MM.1S (cell line): Measurements from ENCODE around the gene CFAP46.

Source experiments
- DNase-seq: peaks from one replicate; pipeline ENCODE4 v3.0.0-alpha.2; 2015
- H2AFZ ChIP-seq: fragments of 300-600 bp; sonication (generic); 2 replicates; pipeline ENCODE4 v1.6.0; 2016; ENCODE audit warnings: antibody characterized with exemption, low read length
- H3F3A ChIP-seq: fragments of 300-600 bp; sonication (generic); 2 replicates; pipeline ENCODE4 v1.6.1; 2016; ENCODE audit warnings: mild to moderate bottlenecking, antibody characterized with exemption, low read length, moderate library complexity, mixed read lengths; ENCODE audit not compliant: insufficient read depth
- H3K27ac ChIP-seq: fragments of 300-600 bp; sonication (generic); 2 replicates; pipeline ENCODE4 v1.5.1; 2016; ENCODE audit warnings: mild to moderate bottlenecking, low read length
- H3K27me3 ChIP-seq: fragments of 300-600 bp; sonication (generic); replicated peaks from 2 replicates; pipeline ENCODE4 v1.6.0; 2016; ENCODE audit warnings: low read length; ENCODE audit not compliant: insufficient read depth
- H3K36me3 ChIP-seq: fragments of 300-600 bp; sonication (generic); replicated peaks from 2 replicates; pipeline ENCODE4 v1.6.1; 2016; ENCODE audit warnings: mild to moderate bottlenecking, low read length, mixed read lengths; ENCODE audit not compliant: insufficient read depth
- H3K4me1 ChIP-seq: fragments of 300-600 bp; sonication (generic); 2 replicates; pipeline ENCODE4 v1.6.1; 2016; ENCODE audit warnings: low read length, mixed read lengths
- H3K4me2 ChIP-seq: fragments of 300-600 bp; sonication (generic); 2 replicates; pipeline ENCODE4 v1.6.0; 2016; ENCODE audit warnings: low read depth, low read length
- H3K4me3 ChIP-seq: fragments of 300-600 bp; sonication (generic); 2 replicates; pipeline ENCODE4 v1.5.1; 2016; ENCODE audit warnings: low read length, mixed read lengths
- H3K79me2 ChIP-seq: fragments of 300-600 bp; sonication (generic); 2 replicates; pipeline ENCODE4 v1.6.1; 2016; ENCODE audit warnings: mixed run types, low read length, mixed read lengths
- H3K9ac ChIP-seq: fragments of 300-600 bp; sonication (generic); 2 replicates; pipeline ENCODE4 v1.6.1; 2016; ENCODE audit warnings: low read length, mixed read lengths
- H3K9me2 ChIP-seq: fragments of 300-600 bp; sonication (generic); replicated peaks from 2 replicates; pipeline ENCODE4 v1.6.1; 2016; ENCODE audit warnings: mild to moderate bottlenecking, low read length, mixed read lengths; ENCODE audit not compliant: insufficient read depth
- H3K9me3 ChIP-seq: fragments of 300-600 bp; sonication (generic); replicated peaks from 2 replicates; pipeline ENCODE4 v1.6.1; 2016; ENCODE audit warnings: mild to moderate bottlenecking, low read length, mixed read lengths; ENCODE audit not compliant: insufficient read depth
- H4K20me1 ChIP-seq: fragments of 300-600 bp; sonication (generic); 2 replicates; pipeline ENCODE4 v1.6.1; 2016; ENCODE audit warnings: mild to moderate bottlenecking, low read length, moderate library complexity, mixed read lengths; ENCODE audit not compliant: insufficient read depth
- EZH2 ChIP-seq: fragments of 300-600 bp; sonication (generic); optimal IDR thresholded peaks from 2 replicates; pipeline ENCODE3; 2017; ENCODE audit warnings: low read depth, mild to moderate bottlenecking, antibody characterized with exemption, low read length, mixed read lengths
- EZH2phosphoT487 ChIP-seq: fragments of 300-600 bp; sonication (generic); IDR thresholded peaks from 2 replicates; pipeline ENCODE4 v1.6.1; 2018; ENCODE audit warnings: antibody characterized with exemption, low read length
- TF ChIP-seq, protein P1 (sequence below): fragments of 300-600 bp; sonication (generic); IDR thresholded peaks from 2 replicates; pipeline ENCODE4 v1.5.1; 2016; ENCODE audit warnings: antibody characterized with exemption, low read length, mixed read lengths

The CFAP46 gene

GRCh38 chr10:132873395-132873794 lies 69.0 kb downstream of the CFAP46 start:
- Histone ChIP-seq H4K20me1 (no peaks in the 10 kb centered on the region), H3F3A (no peaks in the 10 kb centered on the region), H3K79me2 (no peaks in the 10 kb centered on the region), H3K9me3 (no peaks in the 10 kb centered on the region), H3K9ac (no peak overlapping the region), H3K27me3 (peaks cover 80% of the 10 kb centered on the region), H3K4me1 (no peaks in the 10 kb centered on the region), H3K36me3 (no peaks in the 10 kb centered on the region), H3K9me2 (no peaks in the 10 kb centered on the region), H2AFZ (no peak overlapping the region), H3K27ac (no peak overlapping the region), H3K4me2 (no peak overlapping the region), H3K4me3 (no peak overlapping the region)
- DNase-seq = no peak
- TF ChIP-seq EZH2phosphoT487 = no peak
- TF ChIP-seq, protein P1, sequence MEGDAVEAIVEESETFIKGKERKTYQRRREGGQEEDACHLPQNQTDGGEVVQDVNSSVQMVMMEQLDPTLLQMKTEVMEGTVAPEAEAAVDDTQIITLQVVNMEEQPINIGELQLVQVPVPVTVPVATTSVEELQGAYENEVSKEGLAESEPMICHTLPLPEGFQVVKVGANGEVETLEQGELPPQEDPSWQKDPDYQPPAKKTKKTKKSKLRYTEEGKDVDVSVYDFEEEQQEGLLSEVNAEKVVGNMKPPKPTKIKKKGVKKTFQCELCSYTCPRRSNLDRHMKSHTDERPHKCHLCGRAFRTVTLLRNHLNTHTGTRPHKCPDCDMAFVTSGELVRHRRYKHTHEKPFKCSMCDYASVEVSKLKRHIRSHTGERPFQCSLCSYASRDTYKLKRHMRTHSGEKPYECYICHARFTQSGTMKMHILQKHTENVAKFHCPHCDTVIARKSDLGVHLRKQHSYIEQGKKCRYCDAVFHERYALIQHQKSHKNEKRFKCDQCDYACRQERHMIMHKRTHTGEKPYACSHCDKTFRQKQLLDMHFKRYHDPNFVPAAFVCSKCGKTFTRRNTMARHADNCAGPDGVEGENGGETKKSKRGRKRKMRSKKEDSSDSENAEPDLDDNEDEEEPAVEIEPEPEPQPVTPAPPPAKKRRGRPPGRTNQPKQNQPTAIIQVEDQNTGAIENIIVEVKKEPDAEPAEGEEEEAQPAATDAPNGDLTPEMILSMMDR = no peak
- no peak for TF ChIP-seq EZH2

- no peaks in the 10 kb centered on the region for H3F3A ChIP-seq
- no peak overlapping the region for H3K27ac ChIP-seq
Observed at GRCh38 chr10:132872658-132873057, 69.7 kb downstream of the CFAP46 start.

DNA sequence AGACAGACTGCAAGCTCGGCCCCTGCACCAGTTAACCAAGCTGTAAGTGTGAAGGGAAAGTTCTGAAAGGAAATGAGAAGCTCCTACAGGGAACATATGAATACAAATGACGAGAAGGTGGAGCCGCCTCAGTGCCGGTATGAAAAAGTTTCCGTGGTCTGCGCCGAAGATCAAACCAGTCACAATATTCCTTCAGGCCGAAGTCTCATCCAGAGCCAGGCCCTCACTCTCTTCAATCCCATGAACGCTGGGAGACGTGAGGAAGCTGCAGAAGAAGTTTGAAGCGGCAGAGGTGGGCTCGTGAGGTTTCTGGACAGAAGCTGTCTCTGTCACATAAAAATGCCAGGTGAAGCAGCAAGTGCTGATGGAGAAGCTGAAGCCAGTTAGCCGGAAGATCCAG lies 71.9 kb downstream of the CFAP46 start:
- Histone ChIP-seq H3K4me3 (no peak overlapping the region), H3K9me2 (no peaks in the 10 kb centered on the region), H3K27ac (no peak overlapping the region), H3F3A (no peaks in the 10 kb centered on the region), H3K27me3 (peaks cover 78% of the 10 kb centered on the region), H3K4me2 (no peak overlapping the region), H3K9me3 (no peaks in the 10 kb centered on the region), H3K4me1 (no peaks in the 10 kb centered on the region), H4K20me1 (no peaks in the 10 kb centered on the region), H3K79me2 (no peaks in the 10 kb centered on the region), H3K9ac (no peak overlapping the region), H3K36me3 (no peaks in the 10 kb centered on the region), H2AFZ (no peak overlapping the region)
- no peak for DNase-seq
- TF ChIP-seq EZH2phosphoT487 (no peak), EZH2 (no peak)
- TF ChIP-seq, protein P1 = no peak

More at GRCh38 chr10:132872658-132873057, 69.7 kb downstream of the CFAP46 start:
- Histone ChIP-seq H3K36me3 (no peaks in the 10 kb centered on the region), H3K9me3 (no peaks in the 10 kb centered on the region), H3K4me1 (no peaks in the 10 kb centered on the region), H3K4me3 (no peak overlapping the region), H3K79me2 (no peaks in the 10 kb centered on the region), H4K20me1 (no peaks in the 10 kb centered on the region), H2AFZ (no peak overlapping the region), H3K27me3 (peaks cover 87% of the 10 kb centered on the region), H3K9me2 (no peaks in the 10 kb centered on the region), H3K9ac (no peak overlapping the region), H3K4me2 (no peak overlapping the region)
- TF ChIP-seq, protein P1 = no peak
- TF ChIP-seq EZH2 = no peak
- TF ChIP-seq EZH2phosphoT487 = no peak
- no peak for DNase-seq
